Measurements from ENCODE around the gene BPIFB6. TPM values are rescaled to one million over a fixed set of nuclear protein-coding genes. Genes with fewer than 3 reads are reported as not detected.
"Not testable (repeated sequence)": the region's sequence is repeated elsewhere in the genome, so short reads cannot be mapped to it uniquely, and the experiment has no call there.

Gene BPIFB6
- total and polyA plus RNA-seq, 2 donors from 2014 or later: not detected

DNA sequence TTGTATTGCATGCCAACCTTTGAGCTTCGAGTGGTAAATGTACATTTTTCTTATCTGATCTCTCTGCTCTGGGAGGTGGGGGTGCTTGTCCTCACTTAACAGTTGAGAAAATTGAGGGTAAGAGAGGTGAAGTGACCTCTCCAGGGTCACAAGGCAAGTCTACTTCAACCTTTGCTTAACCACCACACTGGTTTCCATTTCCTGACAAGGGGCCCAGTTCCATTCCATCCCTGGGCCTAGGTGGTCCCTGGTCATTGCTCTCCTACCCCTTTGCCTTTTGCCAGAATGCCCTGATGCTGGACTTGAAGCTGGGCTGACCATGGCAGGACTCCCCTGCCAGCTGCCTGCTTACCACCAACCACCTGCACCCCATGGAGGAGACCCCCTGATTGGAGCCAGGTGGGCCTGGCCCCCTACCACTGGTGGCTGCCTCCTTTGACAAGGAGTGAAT is 12.3 kb downstream of the BPIFB6 start:
- peaks cover 0 to 12% (median 0%) of the 10 kb centered on the region in 3 donors for H3K9me3 ChIP-seq (ENCODE audit: control insufficient read depth in 2 of 3, insufficient read depth in 1 of 3, low read length in 3 of 3)
- H3K9ac ChIP-seq (ENCODE audit: low read length in 3 of 3): no peak overlapping the region
- no peaks in the 10 kb centered on the region for H3K36me3 ChIP-seq (ENCODE audit: control insufficient read depth in 2 of 3, insufficient read depth in 3 of 3, low read length in 3 of 3)
- TF ChIP-seq, protein P1, sequence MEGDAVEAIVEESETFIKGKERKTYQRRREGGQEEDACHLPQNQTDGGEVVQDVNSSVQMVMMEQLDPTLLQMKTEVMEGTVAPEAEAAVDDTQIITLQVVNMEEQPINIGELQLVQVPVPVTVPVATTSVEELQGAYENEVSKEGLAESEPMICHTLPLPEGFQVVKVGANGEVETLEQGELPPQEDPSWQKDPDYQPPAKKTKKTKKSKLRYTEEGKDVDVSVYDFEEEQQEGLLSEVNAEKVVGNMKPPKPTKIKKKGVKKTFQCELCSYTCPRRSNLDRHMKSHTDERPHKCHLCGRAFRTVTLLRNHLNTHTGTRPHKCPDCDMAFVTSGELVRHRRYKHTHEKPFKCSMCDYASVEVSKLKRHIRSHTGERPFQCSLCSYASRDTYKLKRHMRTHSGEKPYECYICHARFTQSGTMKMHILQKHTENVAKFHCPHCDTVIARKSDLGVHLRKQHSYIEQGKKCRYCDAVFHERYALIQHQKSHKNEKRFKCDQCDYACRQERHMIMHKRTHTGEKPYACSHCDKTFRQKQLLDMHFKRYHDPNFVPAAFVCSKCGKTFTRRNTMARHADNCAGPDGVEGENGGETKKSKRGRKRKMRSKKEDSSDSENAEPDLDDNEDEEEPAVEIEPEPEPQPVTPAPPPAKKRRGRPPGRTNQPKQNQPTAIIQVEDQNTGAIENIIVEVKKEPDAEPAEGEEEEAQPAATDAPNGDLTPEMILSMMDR (IDR thresholded peaks at IDR 0.05; ENCODE audit: borderline replicate concordance, extremely low read depth, insufficient read depth): no peak
- H3K4me1 ChIP-seq (ENCODE audit: control insufficient read depth in 2 of 3, insufficient read depth in 2 of 3, low read depth in 1 of 3, low read length in 3 of 3): no peaks in the 10 kb centered on the region
- H3K4me3 ChIP-seq (ENCODE audit: low read length in 3 of 3): no peak overlapping the region
- intact Hi-C loops (cut with DNase I): no loop called here
- DNase-seq: no peak
- no peaks in the 10 kb centered on the region for H3K27me3 ChIP-seq (ENCODE audit: control insufficient read depth, insufficient read depth, low read length)
- no peak for FAIRE-seq
- no peak overlapping the region for H3K27ac ChIP-seq (ENCODE audit: low read depth in 2 of 2, low read length in 2 of 2)

DNA sequence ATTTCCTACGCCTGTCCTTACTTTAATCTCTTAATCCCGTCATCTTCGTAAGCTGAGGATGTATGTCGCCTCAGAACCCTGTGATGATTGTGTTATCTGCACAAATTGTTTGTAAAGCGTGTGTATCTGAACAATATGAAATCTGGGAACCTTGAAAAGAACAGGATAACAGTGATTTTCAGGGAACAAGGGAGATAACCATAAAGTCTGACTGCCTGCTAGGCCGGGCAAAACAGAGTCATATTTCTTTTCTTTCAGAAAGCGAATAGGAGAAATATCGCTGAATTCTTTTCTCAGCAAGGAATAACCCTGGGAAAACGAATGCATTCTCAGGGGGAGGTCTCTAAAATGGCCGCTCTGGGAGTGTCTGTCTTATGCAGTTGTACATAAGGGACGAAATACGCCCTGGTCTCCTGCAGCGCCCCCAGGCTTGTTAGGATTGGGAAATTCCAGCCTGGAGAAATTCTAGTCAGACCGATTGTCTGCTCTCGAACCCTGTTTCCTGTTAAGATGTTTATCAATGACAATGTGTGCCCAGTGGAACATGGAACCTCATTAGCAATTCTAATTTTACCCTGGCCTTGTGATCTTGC is 13.8 kb downstream of the BPIFB6 start:
- DNase-seq; H3K27me3 ChIP-seq (ENCODE audit: control insufficient read depth, insufficient read depth, low read length); FAIRE-seq; H3K27ac ChIP-seq (ENCODE audit: low read depth in 2 of 2, low read length in 2 of 2); intact Hi-C loops (cut with DNase I); H3K4me1 ChIP-seq (ENCODE audit: control insufficient read depth in 2 of 3, insufficient read depth in 2 of 3, low read depth in 1 of 3, low read length in 3 of 3); H3K4me3 ChIP-seq (ENCODE audit: low read length in 3 of 3); H3K9ac ChIP-seq (ENCODE audit: low read length in 3 of 3); H3K36me3 ChIP-seq (ENCODE audit: control insufficient read depth in 2 of 3, insufficient read depth in 3 of 3, low read length in 3 of 3): not testable (repeated sequence)
- peaks cover 0 to 12% (median 0%) of the 10 kb centered on the region in 3 donors for H3K9me3 ChIP-seq (ENCODE audit: control insufficient read depth in 2 of 3, insufficient read depth in 1 of 3, low read length in 3 of 3)

DNA sequence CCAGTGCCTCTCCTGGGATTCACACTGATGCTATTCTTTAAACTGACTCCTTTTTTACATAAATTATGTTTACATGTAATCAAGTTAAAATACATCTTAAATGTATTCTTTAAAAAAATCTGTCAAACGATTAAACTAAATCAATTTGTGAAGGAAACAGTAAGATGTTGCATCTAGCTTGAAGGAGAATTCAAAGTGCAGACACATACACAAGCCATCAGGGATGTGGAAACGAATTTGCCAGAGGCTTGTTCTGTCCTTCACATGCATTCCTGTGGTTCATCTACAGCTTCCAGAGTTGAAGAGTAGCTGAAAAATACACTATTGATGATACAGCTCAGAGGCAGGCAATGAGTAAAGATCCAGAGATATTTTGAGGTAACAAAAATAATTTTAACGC is 15.0 kb downstream of the BPIFB6 start:
- Histone ChIP-seq H3K9me3 (ENCODE audit: control insufficient read depth in 2 of 3, insufficient read depth in 1 of 3, low read length in 3 of 3) (peaks cover 0 to 12% (median 0%) of the 10 kb centered on the region in 3 donors), H3K9ac (ENCODE audit: low read length in 3 of 3) (no peak overlapping the region), H3K36me3 (ENCODE audit: control insufficient read depth in 2 of 3, insufficient read depth in 3 of 3, low read length in 3 of 3) (no peaks in the 10 kb centered on the region), H3K4me1 (ENCODE audit: control insufficient read depth in 2 of 3, insufficient read depth in 2 of 3, low read depth in 1 of 3, low read length in 3 of 3) (no peaks in the 10 kb centered on the region), H3K27me3 (ENCODE audit: control insufficient read depth, insufficient read depth, low read length) (no peaks in the 10 kb centered on the region), H3K4me3 (ENCODE audit: low read length in 3 of 3) (no peak overlapping the region), H3K27ac (ENCODE audit: low read depth in 2 of 2, low read length in 2 of 2) (no peak overlapping the region)
- DNase-seq: no peak
- TF ChIP-seq, protein P1 (IDR thresholded peaks at IDR 0.05; ENCODE audit: borderline replicate concordance, extremely low read depth, insufficient read depth): no peak
- intact Hi-C loops (cut with DNase I): no loop called here
- no peak for FAIRE-seq

DNA sequence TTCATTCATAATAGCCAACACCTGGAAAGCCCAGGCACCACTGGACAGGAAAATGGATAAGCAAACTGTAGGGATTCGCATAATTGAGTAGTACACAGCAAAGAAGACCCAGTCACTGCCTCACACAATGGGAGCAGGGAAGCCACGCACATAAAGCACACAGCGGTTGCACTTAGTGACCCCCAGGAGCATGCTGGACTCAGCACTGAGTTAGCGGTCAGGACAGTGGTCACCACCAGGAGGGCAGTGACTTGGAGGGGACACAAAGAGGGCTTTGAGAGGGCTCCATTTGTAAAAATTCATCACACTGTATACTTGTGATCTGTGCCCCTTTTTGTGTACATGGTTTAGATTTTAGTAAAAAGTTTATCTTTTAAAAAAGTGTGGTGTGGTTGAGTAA is 19.9 kb downstream of the BPIFB6 start:
- no peak for FAIRE-seq
- Histone ChIP-seq H3K4me1 (ENCODE audit: control insufficient read depth in 2 of 3, insufficient read depth in 2 of 3, low read depth in 1 of 3, low read length in 3 of 3) (no peaks in the 10 kb centered on the region), H3K27ac (ENCODE audit: low read depth in 2 of 2, low read length in 2 of 2) (no peak overlapping the region), H3K9ac (ENCODE audit: low read length in 3 of 3) (no peak overlapping the region), H3K27me3 (ENCODE audit: control insufficient read depth, insufficient read depth, low read length) (no peaks in the 10 kb centered on the region), H3K9me3 (ENCODE audit: control insufficient read depth in 2 of 3, insufficient read depth in 1 of 3, low read length in 3 of 3) (no peaks in the 10 kb centered on the region), H3K36me3 (ENCODE audit: control insufficient read depth in 2 of 3, insufficient read depth in 3 of 3, low read length in 3 of 3) (no peaks in the 10 kb centered on the region), H3K4me3 (ENCODE audit: low read length in 3 of 3) (no peak overlapping the region)
- TF ChIP-seq, protein P1 (IDR thresholded peaks at IDR 0.05; ENCODE audit: borderline replicate concordance, extremely low read depth, insufficient read depth): no peak
- no peak for DNase-seq
- intact Hi-C loops (cut with DNase I): no loop called here
